HG03280 (cell line): ENCODE data around the gene CFAP100.

Experiments
- ATAC-seq: cut with Tn5 transposase; IDR thresholded peaks from one replicate; pipeline ENCODE4 v1.9.1; 2021; ENCODE audit warnings: mild to moderate bottlenecking, moderate library complexity; ENCODE audit not compliant: unreplicated experiment

CFAP100 gene

DNA sequence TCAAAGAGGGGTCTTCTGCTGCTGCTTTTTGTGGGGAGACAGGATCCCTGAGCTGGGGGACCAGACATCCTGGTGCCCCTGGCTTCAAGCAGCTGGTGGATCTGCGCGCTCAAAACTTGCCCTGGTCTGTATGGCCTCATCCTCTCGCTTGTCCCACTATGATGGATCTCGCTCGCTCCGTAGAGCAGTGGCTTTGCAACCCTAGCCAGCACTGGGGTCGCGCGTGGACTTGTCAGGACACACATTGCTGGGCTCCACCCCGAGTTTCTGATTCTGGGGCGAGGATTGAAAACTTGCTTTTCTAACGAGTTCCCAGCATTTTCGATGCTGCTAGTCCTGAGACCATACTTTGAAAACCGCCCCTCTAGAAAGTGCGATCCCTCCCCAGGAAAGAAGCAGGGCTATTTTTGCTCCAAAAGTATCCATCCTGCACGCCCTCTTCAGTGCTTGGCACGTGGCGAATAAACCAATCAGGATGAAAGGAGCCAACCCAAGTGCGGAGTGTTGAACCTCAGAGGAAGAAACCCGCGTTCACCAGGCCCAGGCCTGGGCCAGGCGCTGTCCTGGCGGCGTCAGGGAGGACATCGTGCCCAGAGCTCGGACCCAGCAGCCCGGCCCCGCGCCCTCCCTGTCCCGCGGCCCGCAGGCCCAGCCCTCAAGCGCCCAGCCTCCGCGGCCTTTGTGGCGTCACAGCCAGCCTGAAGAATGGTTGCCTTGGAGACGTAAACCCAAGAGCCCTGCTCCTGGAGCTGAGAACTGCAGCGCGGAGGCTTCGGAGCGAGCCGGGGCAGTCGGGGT is at the start of gene CFAP100:
Gene CFAP100 (plus strand): TSS at position 731 of the 798 bp plus-strand sequence. CDS start 1,092 bp downstream, outside the sequence.
- ATAC-seq = no peak

GRCh38 chr3:126345231-126345630 is 49.5 kb upstream of the CFAP100 start:
- ATAC-seq = no peak

DNA sequence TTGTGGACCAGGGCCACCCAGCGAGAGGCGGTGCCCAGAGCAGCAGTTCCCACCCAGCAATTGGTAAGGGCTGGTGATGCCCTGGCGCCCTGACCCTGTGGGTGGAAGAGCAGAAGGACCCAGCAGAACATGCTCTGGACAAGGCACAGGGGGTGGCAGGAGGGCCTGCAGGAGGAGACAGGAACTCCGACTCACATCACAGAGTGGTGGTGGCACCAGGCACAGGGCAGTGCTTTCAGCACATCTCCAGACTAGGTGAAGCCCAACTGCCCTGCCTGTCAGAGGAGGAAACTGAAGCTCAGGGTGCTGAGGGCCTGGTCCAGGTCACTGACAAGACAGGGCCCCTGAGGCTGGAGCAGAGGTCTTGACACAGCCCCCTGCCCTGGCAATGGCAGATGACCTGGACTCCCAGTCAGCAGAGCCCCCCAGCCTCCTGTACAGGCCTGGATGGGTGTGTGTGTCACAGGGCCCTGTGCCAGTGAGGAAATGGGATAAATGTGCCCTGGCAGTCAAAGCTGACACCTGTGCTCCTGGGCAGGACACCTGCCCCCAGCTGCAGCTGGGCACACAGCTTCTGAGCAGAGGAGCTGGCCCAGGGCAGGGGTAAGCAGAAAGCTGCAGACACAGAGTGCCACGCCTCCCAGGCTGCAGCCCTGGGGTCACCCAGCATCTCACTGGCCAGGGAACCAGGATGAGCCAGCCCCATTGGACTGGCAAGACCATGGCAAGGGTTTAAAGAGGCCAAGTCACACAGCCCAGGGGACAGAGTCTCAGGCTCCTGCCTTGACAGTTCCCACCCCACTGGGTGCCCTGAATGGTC is 48.9 kb upstream of the CFAP100 start:
- no peak for ATAC-seq

DNA sequence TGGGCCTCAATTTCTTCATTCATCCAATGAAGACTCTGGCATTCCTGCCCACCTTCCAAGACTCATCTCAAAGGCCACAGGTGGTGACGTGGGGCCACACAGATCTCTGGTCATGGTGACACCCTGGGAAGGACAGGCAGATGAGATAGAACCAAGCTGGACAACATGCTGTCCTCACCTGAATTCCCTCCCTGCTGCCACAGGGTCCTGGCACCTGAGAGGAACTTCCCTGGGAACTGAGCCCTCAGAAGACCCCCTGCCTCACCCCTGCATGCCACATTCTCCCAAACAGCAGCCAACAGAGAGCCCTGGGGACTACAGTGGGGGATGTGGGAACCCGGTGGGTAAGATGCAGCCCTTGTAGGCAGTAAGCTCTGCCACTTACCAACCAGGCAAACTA is 48.2 kb upstream of the CFAP100 start:
- ATAC-seq = no peak

DNA sequence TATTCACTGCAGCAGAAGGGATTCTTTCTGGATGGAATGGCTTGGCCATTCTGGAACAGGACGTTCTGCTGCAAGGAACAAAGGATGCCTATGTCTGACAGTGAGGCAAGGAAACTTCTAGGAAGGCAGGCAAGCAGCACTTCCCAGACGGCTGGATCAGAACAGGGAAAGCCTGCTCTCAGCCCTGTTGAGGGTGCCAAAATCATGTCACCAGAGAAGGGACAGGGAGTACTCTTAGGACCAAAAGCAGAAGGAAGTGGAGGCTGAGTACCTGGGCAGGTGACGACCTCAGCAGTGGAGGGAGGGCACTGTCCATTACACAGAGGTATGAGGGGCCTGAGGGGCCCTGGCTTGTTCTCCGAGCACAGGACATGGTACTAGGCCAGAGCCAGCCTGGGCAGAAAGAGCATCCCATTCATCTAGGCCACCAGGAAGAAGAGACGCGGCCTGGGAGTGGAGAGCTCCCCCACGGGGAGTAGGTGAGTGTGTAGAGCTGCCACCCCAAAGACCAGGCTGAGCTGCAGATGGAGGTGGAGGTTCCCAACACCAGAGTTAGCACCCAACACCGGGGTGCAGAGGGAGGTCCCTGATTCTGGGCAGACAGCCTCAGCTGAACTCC is 47.1 kb upstream of the CFAP100 start:
- no peak for ATAC-seq

DNA sequence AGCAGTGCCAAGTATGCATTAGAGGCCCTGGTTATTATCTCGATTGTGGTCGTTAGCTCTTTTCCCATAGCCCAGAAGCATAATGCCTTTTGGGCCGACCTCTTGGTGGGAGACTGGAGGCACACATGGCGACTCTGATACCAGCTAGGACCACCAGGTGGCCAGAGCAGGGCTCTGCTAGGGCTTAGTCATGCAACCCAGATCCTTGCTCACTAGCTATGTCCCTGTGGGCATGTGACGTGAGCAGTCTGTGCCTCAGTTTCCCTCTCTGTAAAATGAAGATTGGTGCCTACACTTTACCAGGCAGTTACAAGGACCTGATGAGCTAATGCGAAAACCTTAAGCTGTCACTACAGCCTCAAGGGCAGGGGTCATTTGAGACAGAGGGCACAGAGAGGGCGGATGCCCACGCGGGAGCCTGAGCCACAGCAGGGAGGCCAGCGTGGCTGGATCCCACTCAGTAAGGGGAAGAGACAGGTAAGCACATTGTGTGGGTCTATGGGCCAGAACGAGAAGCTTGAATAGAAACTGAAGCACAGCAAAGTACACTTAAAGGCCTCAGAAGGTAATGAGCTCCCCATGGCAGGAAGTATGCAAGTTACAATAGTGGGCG is 46.3 kb upstream of the CFAP100 start:
- ATAC-seq = no peak

DNA sequence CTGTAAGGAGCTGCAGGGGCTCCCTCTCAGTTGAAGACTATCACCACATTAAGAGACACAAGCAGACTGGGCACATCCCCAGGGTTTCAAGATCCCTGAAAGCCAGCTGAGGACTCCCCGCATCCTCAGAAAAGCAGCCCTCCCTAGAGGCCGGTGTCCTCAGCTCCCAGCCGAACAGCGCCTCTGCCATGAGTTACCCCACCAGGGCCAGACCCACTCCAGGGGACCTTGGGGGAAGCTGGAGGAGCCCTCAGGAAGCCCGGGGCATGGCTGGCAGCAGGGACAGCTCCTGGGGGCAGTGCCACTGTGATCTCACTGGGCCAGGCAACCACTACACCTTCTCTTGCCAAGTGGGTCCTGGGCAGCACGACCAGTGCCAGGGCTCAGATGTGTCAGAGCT is 45.6 kb upstream of the CFAP100 start:
- ATAC-seq = no peak

- no peak for ATAC-seq
Measured at GRCh38 chr3:126349611-126350501, 44.9 kb upstream of the CFAP100 start.

DNA sequence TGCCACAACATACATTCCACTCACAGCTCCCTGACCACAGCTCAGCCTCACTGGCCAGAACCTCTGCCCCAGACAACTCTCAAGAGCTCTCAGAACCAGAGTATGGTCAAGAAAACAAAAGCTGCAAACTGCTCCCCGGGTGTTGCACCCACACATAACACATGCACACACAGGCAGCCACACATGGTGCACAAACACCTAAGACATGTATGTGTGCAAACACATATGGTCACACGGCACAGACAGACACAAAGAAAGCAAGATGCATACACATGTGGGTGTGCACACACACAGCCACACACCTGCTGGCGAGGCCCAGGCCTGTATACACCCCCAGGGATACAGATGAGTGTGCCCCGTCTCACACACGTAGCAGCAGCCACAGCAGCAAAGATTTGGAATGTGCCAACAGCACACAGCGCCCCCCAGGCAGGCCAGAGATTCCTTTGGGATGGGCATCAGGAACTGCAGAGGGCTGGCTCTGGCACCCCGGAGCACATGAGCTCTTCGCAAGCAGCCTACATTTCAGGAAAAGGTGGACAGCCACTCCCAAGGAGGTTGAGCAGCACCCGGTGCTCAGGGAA is 44.1 kb upstream of the CFAP100 start:
- no peak for ATAC-seq

GRCh38 chr3:126351086-126351770 is 43.5 kb upstream of the CFAP100 start:
- no peak for ATAC-seq

GRCh38 chr3:126351771-126352475 is 42.8 kb upstream of the CFAP100 start:
- ATAC-seq = no peak

- no peak for ATAC-seq
Measured at GRCh38 chr3:126352476-126353454, 41.9 kb upstream of the CFAP100 start.

GRCh38 chr3:126353694-126354321 is 40.9 kb upstream of the CFAP100 start:
- no peak for ATAC-seq

GRCh38 chr3:126354776-126355175 is 39.9 kb upstream of the CFAP100 start:
- no peak for ATAC-seq

DNA sequence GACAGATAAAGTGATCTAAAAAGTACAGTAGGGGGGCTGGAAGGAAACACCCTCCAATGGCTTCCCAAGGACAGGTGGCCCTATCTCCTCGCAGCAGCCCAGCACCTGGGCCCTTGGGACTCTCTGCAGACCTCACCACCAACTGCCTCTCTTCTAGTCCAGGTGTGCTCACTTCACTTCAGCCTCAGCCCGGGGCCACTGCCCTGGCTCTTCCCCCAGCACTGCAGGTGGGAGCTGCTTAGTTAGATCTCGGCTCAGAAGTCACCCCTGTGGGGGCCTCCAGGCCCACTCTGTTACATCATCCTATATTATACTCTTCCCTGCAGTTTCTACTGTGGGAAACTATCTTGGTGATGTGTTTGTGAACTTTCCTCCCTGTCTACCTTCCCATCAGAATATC is 39.5 kb upstream of the CFAP100 start:
- ATAC-seq = no peak

GRCh38 chr3:126355777-126356372 is 38.8 kb upstream of the CFAP100 start:
- ATAC-seq = no peak
